Glomerular endothelial cell (primary cell): ENCODE results near the gene RASGRF2. TPM values are rescaled to one million over a fixed set of nuclear protein-coding genes. Genes with fewer than 3 reads are reported as not detected.

Source experiments
- DNase-seq: peaks from one replicate; pipeline ENCODE4 v3.0.0-alpha.2; 2011; ENCODE audit warnings: low read depth, low spot score; ENCODE audit errors: extremely low read depth
- total RNA-seq: library from RNA; depleted of rRNA; stranded (reverse); fragments of >200 nt; gene quantifications from 2 replicates; pipeline ENCODE4 v1.2.3, GENCODE V29; 2015

The RASGRF2 gene
- total RNA-seq, 1 donor from 2014 or later = 15.8 TPM

DNA sequence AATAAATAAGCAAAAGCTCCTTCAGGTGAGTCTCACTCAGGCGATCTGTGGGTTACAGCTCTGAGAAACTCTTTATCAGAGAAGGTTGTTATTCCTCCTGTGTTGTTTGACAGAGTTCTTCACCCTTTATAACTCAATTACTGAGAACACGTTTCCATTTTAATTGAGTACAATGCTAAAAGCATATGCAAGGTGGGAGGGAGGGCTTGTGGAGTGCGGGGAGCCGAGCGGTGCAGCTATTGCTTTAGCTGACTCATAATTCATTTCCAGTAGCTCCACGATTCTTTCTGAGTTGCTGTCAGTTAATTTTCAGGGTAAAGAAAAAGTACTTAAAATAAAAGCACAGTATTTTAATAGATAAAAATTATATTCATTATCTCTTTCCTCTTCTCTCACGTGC lies 168.3 kb downstream of the RASGRF2 start:
- no peak for DNase-seq

DNA sequence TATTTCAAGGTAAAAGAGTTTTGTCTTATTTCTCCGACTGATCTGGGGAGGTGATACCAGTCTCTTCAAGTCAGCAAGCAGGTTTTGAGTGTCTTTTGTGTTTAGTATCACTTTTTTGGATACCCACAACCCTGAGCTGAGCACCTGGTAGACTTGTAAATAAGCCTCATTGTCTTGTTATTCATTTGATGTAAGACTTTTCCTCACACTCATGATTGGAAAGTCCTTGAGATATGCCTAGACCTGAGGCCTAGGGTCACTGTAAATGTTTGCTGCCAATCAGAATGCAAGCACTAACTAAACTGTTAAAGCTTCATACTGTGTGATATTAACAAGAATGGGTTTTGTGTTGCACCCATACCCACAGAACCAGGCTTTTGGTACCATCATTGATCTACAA lies 172.2 kb downstream of the RASGRF2 start:
- DNase-seq = no peak

DNA sequence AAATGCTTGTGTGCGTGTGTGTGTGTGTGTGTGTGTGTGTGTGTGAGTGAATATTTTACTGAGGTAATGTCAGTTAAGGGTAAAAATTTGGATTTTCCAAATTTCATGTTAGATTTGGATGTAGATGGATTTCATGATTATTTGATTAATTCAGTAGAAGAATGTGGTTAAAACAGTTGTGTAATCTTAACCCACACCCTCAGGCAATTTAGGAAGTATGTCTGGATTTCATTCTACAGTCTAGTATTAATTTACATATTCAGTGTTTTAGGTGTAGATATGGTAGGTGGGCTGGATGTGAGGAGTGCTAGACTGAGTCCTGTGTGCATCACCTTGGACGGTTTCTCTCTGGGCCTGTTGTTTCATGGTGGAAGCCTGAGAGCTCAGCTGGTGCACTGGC lies 173.9 kb downstream of the RASGRF2 start:
- DNase-seq = no peak

DNA sequence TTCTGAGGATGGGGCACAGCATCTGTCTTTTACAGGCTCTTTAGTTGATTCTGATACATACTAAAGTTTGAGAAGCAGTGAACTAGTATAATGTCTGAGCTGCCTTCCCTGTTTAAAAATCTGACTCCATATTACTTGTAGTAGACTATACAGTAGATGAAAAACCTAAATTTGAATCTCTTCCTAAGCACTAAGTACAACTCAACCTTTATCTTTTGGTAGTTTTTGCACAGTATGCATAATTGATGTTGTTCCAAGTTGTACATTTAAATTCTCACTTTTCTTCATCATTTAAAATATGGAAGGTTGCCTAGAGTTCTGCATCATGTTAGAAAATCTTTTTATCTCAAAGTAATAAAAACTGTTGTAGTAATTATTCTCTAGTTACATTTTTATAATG lies 174.4 kb downstream of the RASGRF2 start:
- no peak for DNase-seq

DNA sequence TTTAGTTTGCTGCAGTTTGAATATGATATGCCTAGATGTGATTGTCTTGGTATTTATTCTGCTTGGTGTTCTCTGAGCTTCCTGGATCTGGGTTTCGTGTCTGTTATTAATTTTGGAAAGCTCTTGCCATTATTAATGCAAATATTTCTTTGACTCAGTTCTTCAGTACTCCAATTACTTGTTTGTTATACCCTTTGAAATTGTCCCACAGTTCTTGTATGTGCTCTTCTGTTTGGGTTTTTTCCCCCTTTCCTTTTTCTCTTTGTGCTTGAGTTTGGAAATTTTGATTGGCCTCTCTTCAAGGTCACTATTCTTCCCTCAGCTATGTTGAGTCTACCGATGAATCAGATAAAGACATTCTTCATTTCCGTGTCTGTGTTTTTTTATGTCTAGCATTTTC lies 176.4 kb downstream of the RASGRF2 start:
- DNase-seq = no peak

DNA sequence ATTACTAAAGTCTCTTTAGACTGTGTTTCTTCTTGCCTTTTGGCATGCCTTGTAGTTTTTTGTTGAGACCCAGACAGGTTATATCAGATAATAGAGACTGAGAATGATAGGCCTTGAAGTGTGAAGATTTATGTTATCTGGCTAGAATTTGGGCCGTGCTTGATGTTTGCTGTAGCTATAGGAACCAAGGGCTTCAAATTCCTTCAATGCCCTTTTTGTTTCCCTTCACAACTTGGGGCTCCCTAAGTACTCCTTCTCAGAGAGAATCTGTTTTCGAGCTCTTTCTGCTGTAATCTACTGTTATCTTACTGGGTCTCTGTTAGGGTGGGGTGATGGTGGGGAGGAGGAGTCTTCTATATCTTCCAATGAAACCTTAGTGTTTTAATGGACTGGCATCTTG lies 177.7 kb downstream of the RASGRF2 start:
- DNase-seq = no peak

DNA sequence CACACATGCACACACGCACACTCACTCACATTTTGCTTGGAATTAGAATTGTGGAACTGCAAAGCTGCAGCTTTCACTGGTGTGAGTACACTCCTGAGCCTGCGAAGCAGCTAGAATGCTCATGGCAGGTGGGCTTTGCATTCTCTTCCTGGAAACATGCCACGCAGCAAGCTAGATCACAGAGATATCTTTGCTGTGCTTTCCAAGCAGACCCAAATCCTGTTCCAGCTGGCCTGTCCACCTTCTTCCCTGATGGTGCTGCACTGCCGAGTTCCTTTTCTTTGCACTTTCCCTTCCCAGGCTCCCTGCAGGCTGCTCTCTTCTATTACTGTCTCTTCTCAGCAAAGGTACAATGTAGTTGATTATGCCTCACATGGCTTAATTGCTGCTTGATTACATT lies 180.3 kb downstream of the RASGRF2 start:
- no peak for DNase-seq

DNA sequence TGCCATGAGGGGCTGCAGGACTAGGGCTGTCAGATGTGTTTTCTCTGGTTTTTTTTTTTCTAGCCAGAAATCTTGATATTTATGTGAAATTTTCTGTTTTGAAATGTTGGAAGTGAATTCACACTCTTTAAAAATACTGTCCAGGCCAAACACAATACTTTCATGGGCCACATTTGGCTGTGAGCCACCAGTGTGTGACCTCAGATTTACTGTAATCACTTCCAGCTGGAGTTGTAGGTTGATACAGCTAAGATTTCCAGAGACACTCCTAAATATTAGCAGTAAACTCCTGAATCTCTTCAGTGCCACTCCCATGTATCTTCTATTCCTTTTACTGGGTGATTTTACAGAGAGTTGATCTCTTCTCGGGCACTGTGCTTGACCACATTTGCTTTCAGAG lies 180.8 kb downstream of the RASGRF2 start:
- no peak for DNase-seq

DNA sequence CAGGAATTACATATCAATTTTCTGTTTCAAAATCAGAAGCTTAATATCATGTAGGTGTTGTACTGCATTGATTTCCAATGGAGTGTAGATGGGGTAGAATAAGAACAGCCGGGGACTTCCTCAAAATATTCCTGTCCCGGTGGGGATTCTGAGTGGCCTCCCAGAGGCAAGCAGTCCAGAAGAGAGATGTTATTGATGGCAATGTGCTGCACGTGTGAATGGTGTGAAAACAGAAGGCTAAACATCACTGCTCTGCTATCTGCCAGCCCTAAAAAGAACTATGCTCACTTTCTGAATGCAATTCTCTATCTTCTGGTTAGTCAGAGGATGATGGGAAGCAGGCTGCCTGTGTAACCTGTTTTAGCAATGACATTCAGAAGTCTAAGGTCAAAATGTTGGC lies 181.9 kb downstream of the RASGRF2 start:
- no peak for DNase-seq

DNA sequence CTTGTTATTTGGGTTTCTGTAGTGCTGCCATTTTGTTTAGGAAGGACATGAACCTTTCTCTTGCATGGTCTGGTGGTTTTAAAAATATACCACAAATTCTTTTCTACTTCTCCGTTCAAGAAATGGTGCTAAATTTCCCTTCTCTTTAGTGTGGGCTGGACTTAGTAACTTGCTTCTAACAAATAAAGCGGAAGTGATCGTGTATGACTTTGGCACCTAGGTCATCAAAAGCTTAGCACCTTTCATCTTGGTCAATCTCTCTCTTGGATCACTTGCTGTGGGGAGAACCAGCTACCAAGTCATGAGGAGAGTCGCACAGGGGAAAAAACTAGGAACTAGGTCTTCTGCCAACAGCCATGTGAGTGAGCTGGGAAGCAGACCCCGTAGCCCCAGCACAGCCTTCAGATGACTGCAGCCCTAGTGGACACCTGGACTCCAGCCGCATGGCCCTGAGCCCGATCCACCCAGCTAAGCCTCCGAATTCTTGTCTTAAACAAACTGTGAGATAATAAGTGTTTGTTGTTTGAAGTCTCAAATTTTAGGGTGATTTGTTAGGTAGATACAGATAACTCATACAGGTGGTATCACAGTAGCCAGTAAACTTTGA lies 185.3 kb downstream of the RASGRF2 start:
- no peak for DNase-seq

DNA sequence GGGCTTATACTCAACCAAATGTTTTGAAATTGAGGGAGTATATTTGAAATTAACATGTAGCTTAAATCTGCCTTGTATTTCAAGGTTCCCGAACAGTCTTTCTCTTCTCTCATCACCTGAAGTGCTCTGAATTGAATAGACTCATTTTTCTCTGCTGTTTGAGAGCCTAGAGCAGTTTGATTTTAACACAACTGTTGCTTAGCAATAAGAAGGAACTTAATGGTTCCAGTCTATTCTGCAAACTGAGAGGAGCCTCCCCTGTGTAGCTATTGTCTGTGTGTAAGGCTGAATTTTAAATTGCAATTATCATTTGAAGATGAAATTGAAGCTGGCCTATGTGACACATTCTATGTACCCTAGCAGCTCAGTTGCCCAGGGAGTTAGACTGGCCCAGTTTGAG lies 185.9 kb downstream of the RASGRF2 start:
- DNase-seq = no peak

DNA sequence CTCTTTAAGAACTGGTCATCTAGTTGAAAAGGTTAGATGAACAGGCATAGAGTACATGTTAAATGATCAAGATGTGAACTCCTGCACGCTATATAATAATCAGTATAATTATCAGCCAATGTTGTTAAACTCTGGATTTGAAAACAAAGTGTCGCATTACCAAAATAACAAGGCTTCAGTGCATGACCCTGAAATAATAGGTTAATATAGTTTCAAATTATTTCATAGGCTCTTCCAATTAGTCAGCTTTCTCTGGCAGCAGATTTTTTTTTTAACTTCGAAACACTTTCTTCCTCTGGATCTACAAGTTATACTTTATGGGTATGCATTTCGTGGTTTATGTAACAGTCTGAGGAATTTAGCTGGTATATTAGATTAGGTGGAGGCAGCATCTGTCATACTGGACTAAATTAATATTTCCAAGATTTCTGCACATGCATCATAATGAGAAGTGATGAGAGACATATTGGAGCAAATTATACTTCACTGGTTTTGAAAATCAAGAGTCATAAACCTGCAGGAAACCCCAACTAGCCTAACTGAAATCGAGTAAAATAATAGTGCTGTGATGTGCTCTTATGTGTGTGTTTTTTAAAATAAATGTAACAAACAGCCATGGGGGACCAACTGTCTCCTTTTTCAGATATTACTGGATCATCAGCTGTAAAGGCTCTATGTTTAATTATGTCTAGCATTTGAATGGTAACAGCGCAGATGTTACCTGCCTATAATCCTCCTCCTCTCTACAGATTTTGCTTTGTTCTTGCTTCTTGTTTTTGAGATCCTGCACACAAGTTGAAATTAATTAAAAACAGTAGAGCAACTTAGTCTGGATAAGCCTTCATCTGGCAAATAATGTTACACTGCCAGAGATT lies 187.1 kb downstream of the RASGRF2 start:
- no peak for DNase-seq

DNA sequence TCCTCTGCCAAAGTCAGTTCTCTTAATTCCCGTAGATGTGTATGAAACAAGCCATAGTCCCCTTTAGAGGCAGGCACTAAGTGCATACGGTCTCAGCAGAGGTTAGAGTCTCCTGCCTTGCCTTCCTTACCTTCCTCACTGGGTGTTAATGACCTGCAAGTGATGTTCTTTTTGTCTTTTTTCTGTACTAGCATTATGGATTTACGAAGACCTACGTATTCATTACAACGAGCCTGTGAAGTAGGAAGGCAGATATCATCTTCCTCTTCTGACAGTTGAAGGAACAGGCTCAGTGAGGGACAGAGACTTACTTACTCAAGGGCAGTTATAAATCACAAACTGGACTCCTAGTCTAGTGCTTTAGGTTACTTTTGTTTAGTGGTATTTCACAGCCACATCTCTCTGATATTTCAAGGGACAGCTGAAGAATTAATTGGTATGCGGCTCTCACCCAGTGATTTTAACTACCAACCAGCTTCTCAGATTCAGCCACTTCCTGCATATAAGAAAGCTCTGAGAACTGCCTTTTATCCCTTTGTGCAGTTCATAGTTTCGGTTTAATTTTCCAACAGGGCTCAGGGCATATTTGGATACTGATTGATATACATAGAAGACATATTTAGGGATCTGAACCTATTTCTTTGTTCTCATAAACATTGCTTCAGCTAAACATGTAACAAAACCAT lies 187.9 kb downstream of the RASGRF2 start:
- no peak for DNase-seq

DNA sequence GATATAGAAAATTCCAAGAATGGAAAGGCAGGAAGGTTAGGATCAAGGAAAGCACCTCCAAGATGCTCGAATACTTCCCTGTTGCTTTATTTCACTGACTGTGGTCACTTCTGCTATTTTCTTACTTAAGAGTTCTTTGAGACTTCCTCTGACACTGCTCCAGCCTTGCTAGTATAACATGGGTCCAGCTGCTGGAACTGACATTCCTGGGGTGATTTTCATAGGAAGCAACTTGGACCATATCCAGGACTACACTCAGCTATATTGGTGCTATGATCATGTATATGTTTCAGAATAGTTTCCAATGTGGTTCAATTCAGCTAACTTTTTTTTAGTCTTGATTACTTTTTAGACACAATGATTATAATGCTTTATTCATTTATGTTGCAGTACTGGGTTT lies 191.4 kb downstream of the RASGRF2 start:
- DNase-seq = peak; percentile 52

DNA sequence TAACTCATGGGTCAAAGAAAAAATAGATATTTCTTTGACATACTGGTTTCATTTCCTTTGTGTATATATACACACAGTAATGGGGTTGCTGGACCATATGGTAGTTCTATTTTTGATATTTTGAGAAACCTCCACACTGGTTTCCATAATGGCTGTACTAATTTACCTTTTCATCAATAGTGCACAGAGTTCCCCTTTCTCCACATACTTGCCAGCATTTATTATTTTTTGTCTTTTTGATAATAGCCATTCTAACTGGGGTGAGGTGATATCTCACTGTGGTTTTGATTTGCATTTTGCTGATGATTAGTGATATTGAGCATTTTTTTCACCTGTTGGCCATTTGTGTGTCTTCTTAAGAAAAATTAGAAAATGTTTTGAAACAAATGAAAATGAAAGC lies 194.6 kb downstream of the RASGRF2 start:
- DNase-seq = no peak

DNA sequence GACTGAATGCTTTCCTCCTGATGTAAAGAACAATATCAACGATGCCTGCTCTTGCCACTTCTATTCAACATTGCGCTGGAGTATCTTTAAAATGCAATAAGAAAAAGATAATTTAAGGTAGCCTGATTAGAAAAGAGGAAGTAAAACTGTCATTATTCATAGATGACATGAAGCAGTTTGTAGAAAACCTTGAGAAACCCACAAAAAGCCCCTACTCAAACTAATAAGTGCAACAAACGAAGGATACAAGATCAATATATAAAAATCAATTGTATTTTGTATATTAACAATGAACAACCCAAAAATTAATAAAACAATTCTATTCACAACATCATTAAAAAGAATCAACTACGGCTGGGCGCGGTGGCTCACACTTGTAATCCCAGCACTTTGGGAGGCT lies 196.6 kb downstream of the RASGRF2 start:
- DNase-seq = no peak

DNA sequence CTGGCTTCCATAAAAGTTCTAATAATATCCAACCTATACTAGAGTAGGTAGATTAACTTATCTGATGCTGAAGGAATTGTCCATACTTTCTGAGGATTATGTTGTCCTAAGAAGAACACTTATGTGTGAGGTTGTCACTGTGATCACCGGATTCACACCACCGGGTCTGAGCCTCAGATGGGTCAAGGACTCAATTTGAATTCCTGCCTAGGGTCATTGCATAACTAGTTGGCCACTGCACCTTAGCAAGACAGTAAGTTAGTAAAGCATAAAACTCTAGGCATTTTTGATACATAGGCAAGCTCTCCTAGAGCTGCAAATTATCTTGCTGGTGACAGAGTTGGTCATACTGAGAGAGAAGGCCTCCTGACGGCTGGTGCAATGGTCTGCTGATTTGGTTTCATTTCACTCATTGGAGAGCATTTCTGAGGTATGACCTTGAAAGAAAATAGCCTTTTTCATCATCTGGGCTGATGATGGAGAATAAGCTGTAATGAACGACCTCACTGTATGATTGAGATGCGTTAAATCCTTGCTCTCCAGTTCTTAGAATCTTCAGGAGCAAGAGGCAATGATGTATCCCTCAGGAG lies 200.9 kb downstream of the RASGRF2 start:
- no peak for DNase-seq

DNA sequence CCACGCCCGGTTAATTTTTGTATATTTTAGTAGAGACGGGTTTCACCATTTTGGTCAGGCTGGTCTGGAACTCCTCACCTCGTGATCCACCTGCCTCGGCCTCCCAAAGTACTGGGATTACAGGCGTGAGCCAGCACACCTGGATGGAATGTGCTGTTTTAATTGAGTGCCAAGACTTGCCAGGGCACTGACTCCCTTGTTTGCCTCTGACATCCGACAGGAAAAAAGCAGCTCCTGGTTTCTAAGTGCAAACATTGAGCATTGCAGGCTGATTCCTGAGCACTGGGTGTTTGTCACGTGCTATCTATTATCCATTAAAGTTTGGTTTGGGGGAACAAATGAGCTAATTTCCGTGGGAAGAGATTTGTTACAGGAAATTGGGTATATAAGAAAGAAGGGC lies 202.3 kb downstream of the RASGRF2 start:
- DNase-seq = no peak

DNA sequence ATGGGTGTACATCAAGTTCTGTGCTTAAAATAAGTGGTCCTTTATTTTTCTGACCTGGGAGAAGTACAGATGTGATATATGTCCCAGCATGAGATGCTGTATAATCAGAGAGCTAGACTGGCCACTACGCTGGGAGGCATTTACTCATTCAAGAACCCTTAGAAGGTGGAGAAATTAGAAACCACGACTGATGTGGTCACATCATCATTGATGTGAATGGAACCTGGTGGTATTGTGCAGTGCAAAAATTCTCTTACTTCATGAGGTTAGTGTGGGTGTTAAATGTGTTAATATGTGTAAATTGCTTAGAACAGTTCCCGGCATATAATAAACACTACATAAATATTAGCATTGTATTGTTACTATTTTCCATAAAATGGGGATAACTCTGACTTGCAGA lies 203.5 kb downstream of the RASGRF2 start:
- no peak for DNase-seq

DNA sequence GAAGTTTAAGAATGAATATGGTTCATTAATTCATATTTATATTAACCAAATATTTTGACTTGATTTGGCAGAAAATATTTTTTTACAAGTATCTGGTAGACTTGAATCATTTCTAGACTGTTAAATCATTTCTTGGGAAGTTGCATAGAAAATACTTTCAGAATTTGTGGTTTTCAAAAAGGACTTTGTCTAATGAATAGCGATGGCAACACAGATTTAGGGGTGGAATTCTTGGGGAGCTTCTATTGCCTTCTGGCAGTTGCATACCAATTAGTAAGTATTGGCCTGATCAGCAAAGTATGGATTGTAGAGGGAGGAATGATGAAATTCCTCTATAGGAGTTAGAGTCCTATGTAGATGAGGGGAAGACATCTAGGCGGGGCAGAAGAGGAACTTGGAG lies 204.3 kb downstream of the RASGRF2 start:
- no peak for DNase-seq

DNA sequence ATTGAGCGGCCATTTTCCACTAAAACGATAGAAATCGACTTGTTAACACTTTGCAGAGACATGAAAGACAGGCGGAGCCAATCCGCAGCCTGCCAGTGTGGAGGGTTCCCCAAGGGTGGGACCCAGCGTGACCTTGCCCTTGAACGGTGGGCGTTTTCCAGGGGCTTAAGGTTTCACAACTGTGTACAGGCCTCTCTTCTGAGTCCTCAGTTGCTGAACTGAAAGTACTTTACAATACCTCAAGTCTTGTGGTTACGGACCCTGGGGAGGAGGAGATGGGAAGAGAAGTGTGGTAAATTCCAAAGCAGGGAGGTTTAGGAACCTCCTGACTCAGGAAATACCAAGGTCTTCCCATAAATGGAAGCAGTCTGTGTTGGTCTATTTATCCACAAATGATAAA lies 204.8 kb downstream of the RASGRF2 start:
- no peak for DNase-seq
